Testis (tissue), 3 donors: ENCODE results near the gene TMEM186. TPM values are rescaled to one million over a fixed set of nuclear protein-coding genes. Genes with fewer than 3 reads are reported as not detected.
"Not testable (repeated sequence)": the region's sequence is repeated elsewhere in the genome, so short reads cannot be mapped to it uniquely, and the experiment has no call there.

Experiments used
- DNase-seq: peaks from one replicate; pipeline ENCODE4 v3.0.0-alpha.2; 2019
- H3K27ac ChIP-seq, 2 donors: fragments of 200-600 bp; sonication (generic); one replicate each; pipeline ENCODE4 v1.5.1; 2019
- H3K27me3 ChIP-seq: fragments of 200-600 bp; sonication (generic); one replicate; pipeline ENCODE4 v1.5.1; 2019
- H3K36me3 ChIP-seq: fragments of 200-600 bp; sonication (generic); one replicate; pipeline ENCODE4 v1.5.1; 2017; ENCODE audit warnings: low read depth; ENCODE audit errors: missing control alignments
- H3K4me1 ChIP-seq: fragments of 200-600 bp; sonication (generic); one replicate; pipeline ENCODE4 v1.5.1; 2019
- H3K4me3 ChIP-seq, 2 donors: fragments of 200-600 bp; sonication (generic); one replicate each; pipeline ENCODE4 v1.5.1; 2017 to 2019
- H3K9me3 ChIP-seq: fragments of 200-600 bp; sonication (generic); one replicate; pipeline ENCODE4 v1.5.1; 2017
- POLR2A ChIP-seq: fragments of 450-650 bp; IDR thresholded peaks from one replicate; pipeline ENCODE4 v1.6.1; 2017; ENCODE audit warnings: antibody characterized with exemption, mild to moderate bottlenecking, moderate library complexity
- WGBS, 2 donors: methylation state at CpG; one replicate each; pipeline ENCODE4 v1.1.5; 2018; 5-methylcytosine and 5-hydroxymethylcytosine counted together
- intact Hi-C: fragments of 100-400 bp; cut with DNase I; formaldehyde crosslinking; loops from one replicate; pipeline ENCODE4 v1.15.1; 2023; ENCODE audit warnings: low total_unique reads
- polyA plus RNA-seq: library from polyadenylated mRNA; stranded (reverse); fragments of 350-450 nt; fragmentation: Illumina TruSeq; extraction: RNeasy Lipid Tissue Mini Kit (QIAGEN cat#74804); gene quantifications from one replicate; pipeline ENCODE4 v1.2.3, GENCODE V29; 2014; ENCODE audit warnings: low read depth, low replicate concordance; ENCODE audit not compliant: insufficient read depth
- total RNA-seq, 2 donors: library from RNA; depleted of rRNA; stranded (reverse); fragments of >200 nt; gene quantifications; one replicate each; pipeline ENCODE4 v1.2.3, GENCODE V29; 2016
- TF ChIP-seq, protein P1 (sequence below), 3 experiments: fragments of 450-650 bp in 2 of 3; fragments of 200-600 bp in 1 of 3; sonication (generic) in 1 of 3; IDR thresholded peaks; one replicate each; pipeline ENCODE4 v1.5.1; 2016 to 2019; ENCODE audit warnings: antibody characterized with exemption in 3 of 3, mild to moderate bottlenecking in 2 of 3, moderate library complexity in 1 of 3

Gene TMEM186
- total and polyA plus RNA-seq, 3 donors from 2014 or later: 11.6 to 15.5 (median 14.3) TPM

GRCh38 chr16:8795818-8796217, 1.6 kb downstream of the TMEM186 start:
- intact Hi-C loops: loop anchor here (10.0 kb wide), 1 partner anchor 131 kb away; no protein-coding TSS in a partner anchor
- WGBS, 2 donors: 86 to 94% methylated on average over 1 to 10 of the region's 10 CpGs
- no peaks in the 10 kb centered on the region for H3K27me3 ChIP-seq
- H3K9me3 ChIP-seq: no peaks in the 10 kb centered on the region
- no peaks in the 10 kb centered on the region for H3K36me3 ChIP-seq
- H3K4me1 ChIP-seq: peaks cover 20% of the 10 kb centered on the region
- TF ChIP-seq, protein P1, sequence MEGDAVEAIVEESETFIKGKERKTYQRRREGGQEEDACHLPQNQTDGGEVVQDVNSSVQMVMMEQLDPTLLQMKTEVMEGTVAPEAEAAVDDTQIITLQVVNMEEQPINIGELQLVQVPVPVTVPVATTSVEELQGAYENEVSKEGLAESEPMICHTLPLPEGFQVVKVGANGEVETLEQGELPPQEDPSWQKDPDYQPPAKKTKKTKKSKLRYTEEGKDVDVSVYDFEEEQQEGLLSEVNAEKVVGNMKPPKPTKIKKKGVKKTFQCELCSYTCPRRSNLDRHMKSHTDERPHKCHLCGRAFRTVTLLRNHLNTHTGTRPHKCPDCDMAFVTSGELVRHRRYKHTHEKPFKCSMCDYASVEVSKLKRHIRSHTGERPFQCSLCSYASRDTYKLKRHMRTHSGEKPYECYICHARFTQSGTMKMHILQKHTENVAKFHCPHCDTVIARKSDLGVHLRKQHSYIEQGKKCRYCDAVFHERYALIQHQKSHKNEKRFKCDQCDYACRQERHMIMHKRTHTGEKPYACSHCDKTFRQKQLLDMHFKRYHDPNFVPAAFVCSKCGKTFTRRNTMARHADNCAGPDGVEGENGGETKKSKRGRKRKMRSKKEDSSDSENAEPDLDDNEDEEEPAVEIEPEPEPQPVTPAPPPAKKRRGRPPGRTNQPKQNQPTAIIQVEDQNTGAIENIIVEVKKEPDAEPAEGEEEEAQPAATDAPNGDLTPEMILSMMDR (IDR thresholded peaks at IDR 0.05): no peak
- no peak for TF ChIP-seq POLR2A
- H3K4me3 ChIP-seq: no peak overlapping the region
- H3K27ac ChIP-seq: no peak overlapping the region
- DNase-seq: no peak

DNA sequence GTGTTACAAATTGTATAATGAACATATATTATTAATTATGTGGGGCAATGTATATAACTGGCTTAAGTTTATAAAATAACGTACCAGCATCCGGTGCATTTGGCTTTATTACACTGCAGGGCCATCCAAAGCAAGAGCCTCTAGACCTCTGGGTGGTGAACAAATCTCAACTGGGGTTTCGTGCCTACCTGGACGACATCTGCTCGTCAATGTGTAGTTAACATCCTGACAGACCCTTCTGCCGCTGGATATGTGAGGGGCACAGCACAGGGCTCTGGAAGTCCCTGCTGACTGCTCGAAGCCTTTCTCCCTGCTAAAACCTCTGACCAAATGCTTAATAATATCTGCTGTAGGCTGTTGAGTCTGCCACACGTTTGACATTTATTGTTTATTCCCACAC, 2.3 kb downstream of the TMEM186 start:
- Histone ChIP-seq H3K4me1 (peaks cover 20% of the 10 kb centered on the region), H3K4me3 (no peak overlapping the region), H3K27ac (no peak overlapping the region), H3K36me3 (no peaks in the 10 kb centered on the region), H3K9me3 (no peaks in the 10 kb centered on the region), H3K27me3 (no peaks in the 10 kb centered on the region)
- WGBS, 2 donors: 87 to 88% methylated on average over 8 of the region's 8 CpGs
- DNase-seq: no peak
- intact Hi-C loops: loop anchor here (10.0 kb wide), 1 partner anchor 130 kb away; no protein-coding TSS in a partner anchor
- TF ChIP-seq POLR2A: no peak
- TF ChIP-seq, protein P1 (IDR thresholded peaks at IDR 0.05): no peak

- H3K9me3 ChIP-seq: no peaks in the 10 kb centered on the region
- WGBS, 2 donors: 82 to 89% methylated on average over 8 of the region's 8 CpGs
- no peak overlapping the region for H3K27ac ChIP-seq
- no peaks in the 10 kb centered on the region for H3K4me1 ChIP-seq
- DNase-seq: no peak
- intact Hi-C loops: no loop called here
- H3K36me3 ChIP-seq: no peaks in the 10 kb centered on the region
- no peak overlapping the region for H3K4me3 ChIP-seq
- TF ChIP-seq POLR2A: no peak
- TF ChIP-seq, protein P1 (IDR thresholded peaks at IDR 0.05): no peak
- no peaks in the 10 kb centered on the region for H3K27me3 ChIP-seq
Observed at GRCh38 chr16:8788578-8789172, 8.8 kb downstream of the TMEM186 start.

- H3K4me3 ChIP-seq, H3K4me1 ChIP-seq, H3K36me3 ChIP-seq, DNase-seq, intact Hi-C loops, H3K27me3 ChIP-seq, H3K9me3 ChIP-seq, H3K27ac ChIP-seq: not testable (repeated sequence)
- WGBS, 2 donors: 80 to 86% methylated on average over 7 to 11 of the region's 11 CpGs
Observed at GRCh38 chr16:8786316-8786715, 11.1 kb downstream of the TMEM186 start.

DNA sequence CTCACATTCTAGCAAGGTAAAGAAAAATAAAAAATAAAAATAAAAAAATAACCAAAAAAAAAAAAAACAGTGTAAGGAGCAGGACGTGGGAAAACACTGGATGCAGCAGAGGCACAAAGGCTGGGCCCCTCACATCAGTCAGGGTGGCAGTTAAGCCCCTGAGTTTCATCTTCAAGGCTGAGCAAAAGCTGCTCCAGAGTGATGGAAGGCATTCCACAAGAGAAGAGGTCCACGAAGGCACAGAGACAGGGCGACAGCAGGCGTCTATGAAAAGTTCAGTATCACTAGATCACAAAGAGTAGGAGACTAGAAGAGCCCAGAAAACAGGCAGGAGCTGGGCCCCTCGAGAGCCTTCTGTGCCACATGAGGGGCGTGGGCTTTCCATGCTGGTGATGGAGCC, 12.0 kb downstream of the TMEM186 start:
- TF ChIP-seq, protein P1 (IDR thresholded peaks at IDR 0.05): no peak
- TF ChIP-seq POLR2A: no peak
- 81 to 84% methylated on average over 6 of the region's 6 CpGs for WGBS, 2 donors
- intact Hi-C loops: no loop called here

More for the DNA sequence above, 12.0 kb downstream of the TMEM186 start:
- Histone ChIP-seq H3K4me3 (no peak overlapping the region), H3K4me1 (no peaks in the 10 kb centered on the region), H3K27ac (no peak overlapping the region), H3K27me3 (no peaks in the 10 kb centered on the region), H3K36me3 (no peaks in the 10 kb centered on the region), H3K9me3 (no peaks in the 10 kb centered on the region)
- DNase-seq: no peak
